Measurements from ENCODE around the gene PROZ. TPM values are rescaled to one million over a fixed set of nuclear protein-coding genes. Genes with fewer than 3 reads are reported as not detected.
A peak's percentile ranks its signal among the peaks of the same experiment; 100 is the strongest.

PROZ gene
- polyA plus RNA-seq, 2 of the 4 experiments (the other 2 are of a cell fraction): not detected

DNA sequence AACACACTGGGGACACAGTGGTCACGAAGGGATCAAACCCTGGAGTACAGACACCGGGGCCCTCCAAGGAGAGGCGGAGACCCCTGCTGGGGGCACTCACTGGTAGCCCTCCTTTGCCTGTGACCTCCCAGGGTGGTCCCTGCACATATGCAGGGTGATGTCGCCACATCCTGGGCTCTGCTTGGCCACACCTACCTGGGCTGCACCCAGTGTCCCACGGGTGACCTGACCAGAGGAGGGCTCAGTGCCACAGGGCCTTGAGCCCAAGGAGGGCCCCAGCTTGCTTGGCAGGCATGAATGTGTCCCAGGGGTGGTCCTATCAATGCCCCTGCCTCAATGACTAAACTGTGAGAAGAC is 45.9 kb downstream of the PROZ start:
- WGBS (ENCODE audit: missing lambda C conversion rate): 54% methylated on average over 2 of the region's 5 CpGs

DNA sequence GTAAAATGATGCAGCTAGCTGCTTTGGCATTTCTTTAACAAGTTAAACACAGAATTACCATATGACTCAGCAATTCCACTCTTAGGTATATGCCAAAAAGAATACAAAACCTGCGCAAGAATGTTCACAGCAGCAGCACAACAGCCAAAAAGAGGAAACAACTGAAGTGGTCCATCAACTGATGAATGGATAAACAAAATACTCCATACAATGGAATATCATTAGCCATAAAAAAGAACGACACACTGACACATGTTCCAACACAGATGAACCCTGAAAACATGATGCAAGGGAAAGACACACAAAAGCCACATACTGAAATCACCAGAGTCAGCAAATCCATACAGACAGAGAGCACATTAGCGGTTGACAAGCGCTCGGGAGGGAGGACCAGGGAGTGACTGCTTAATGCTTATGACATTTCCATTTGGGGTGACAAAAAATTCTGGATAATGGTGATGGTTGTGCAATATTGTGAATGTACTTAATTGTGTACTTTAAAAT is 47.0 kb downstream of the PROZ start:
- H3K4me1 ChIP-seq: peaks cover 26% of the 10 kb centered on the region
- no peak for ATAC-seq
- ChIA-PET CTCF (no interaction called here), POLR2A (no interaction called here)
- H3K4me2 ChIP-seq: peak overlapping the region; percentile 30; the same call in 2 of the 3 replicates
- no peaks in the 10 kb centered on the region for H3K9me3 ChIP-seq
- WGBS (ENCODE audit: missing lambda C conversion rate): 92% methylated on average over 5 of the region's 5 CpGs
- TF ChIP-seq NFE2L2 (conservative IDR thresholded peaks at IDR 0.05; ENCODE audit: low read length) (peak; percentile 22; the same call in 1 of the 2 replicates), ZC3H11A (IDR thresholded peaks at IDR 0.05) (no peak), MAFK (IDR thresholded peaks at IDR 0.05; ENCODE audit: partially characterized antibody) (peak; percentile 69), HDAC2 (IDR thresholded peaks at IDR 0.05) (no peak)
- peak overlapping the region in 1 of 2 experiments; percentile 34; a peak in 2 of 6 replicates for H3K27ac ChIP-seq
- no peak for DNase-seq (ENCODE audit: low read depth in 1 of 2, low spot score in 1 of 2)
- FAIRE-seq: no peak
- H3K4me3 ChIP-seq: no peak overlapping the region

More for the DNA sequence above, 45.9 kb downstream of the PROZ start:
- TF ChIP-seq EHF (CRISPR knock-in tag; IDR thresholded peaks at IDR 0.05) (no peak), MAZ (IDR thresholded peaks at IDR 0.05; ENCODE audit: borderline replicate concordance, low read depth, low read length) (no peak), RAD21 (conservative IDR thresholded peaks at IDR 0.05 in 1 of 2, IDR thresholded peaks at IDR 0.05 in 1 of 2) (no peak), KDM5A (IDR thresholded peaks at IDR 0.05) (no peak), CEBPB (IDR thresholded peaks at IDR 0.05) (no peak), HOXB13 (CRISPR knock-in tag; IDR thresholded peaks at IDR 0.05; ENCODE audit: low read depth) (no peak), EHMT2 (IDR thresholded peaks at IDR 0.05; ENCODE audit: low read depth) (no peak), POLR2AphosphoS2 (conservative IDR thresholded peaks at IDR 0.05; ENCODE audit: low read length) (no peak), CHD2 (IDR thresholded peaks at IDR 0.05; ENCODE audit: low read length, partially characterized antibody) (no peak), GATA3 (IDR thresholded peaks at IDR 0.05; ENCODE audit: borderline replicate concordance) (no peak)
- TF ChIP-seq, protein P1, sequence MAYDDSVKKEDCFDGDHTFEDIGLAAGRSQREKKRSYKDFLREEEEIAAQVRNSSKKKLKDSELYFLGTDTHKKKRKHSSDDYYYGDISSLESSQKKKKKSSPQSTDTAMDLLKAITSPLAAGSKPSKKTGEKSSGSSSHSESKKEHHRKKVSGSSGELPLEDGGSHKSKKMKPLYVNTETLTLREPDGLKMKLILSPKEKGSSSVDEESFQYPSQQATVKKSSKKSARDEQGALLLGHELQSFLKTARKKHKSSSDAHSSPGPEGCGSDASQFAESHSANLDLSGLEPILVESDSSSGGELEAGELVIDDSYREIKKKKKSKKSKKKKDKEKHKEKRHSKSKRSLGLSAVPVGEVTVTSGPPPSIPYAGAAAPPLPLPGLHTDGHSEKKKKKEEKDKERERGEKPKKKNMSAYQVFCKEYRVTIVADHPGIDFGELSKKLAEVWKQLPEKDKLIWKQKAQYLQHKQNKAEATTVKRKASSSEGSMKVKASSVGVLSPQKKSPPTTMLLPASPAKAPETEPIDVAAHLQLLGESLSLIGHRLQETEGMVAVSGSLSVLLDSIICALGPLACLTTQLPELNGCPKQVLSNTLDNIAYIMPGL (CRISPR knock-in tag; IDR thresholded peaks at IDR 0.05; ENCODE audit: borderline replicate concordance): no peak
- TF ChIP-seq, protein P2, sequence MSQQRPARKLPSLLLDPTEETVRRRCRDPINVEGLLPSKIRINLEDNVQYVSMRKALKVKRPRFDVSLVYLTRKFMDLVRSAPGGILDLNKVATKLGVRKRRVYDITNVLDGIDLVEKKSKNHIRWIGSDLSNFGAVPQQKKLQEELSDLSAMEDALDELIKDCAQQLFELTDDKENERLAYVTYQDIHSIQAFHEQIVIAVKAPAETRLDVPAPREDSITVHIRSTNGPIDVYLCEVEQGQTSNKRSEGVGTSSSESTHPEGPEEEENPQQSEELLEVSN (IDR thresholded peaks at IDR 0.05; ENCODE audit: borderline replicate concordance, low read depth): no peak
- TF ChIP-seq, protein P3, sequence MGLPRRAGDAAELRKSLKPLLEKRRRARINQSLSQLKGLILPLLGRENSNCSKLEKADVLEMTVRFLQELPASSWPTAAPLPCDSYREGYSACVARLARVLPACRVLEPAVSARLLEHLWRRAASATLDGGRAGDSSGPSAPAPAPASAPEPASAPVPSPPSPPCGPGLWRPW (IDR thresholded peaks at IDR 0.05): no peak
- TF ChIP-seq, protein P4, sequence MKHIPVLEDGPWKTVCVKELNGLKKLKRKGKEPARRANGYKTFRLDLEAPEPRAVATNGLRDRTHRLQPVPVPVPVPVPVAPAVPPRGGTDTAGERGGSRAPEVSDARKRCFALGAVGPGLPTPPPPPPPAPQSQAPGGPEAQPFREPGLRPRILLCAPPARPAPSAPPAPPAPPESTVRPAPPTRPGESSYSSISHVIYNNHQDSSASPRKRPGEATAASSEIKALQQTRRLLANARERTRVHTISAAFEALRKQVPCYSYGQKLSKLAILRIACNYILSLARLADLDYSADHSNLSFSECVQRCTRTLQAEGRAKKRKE (CRISPR knock-in tag; IDR thresholded peaks at IDR 0.05; ENCODE audit: low read depth): no peak
- no peak for FAIRE-seq
- H3K4me2 ChIP-seq: no peak overlapping the region
- DNase-seq (ENCODE audit: low read depth in 1 of 2, low spot score in 1 of 2): no peak
- POLR2A ChIA-PET: no interaction called here
- no peak overlapping the region for H3K27ac ChIP-seq
- CTCF ChIA-PET: no interaction called here
- no peaks in the 10 kb centered on the region for H3K9me3 ChIP-seq
- ATAC-seq: no peak
- peaks cover 26% of the 10 kb centered on the region for H3K4me1 ChIP-seq
- H3K4me3 ChIP-seq: no peak overlapping the region

DNA sequence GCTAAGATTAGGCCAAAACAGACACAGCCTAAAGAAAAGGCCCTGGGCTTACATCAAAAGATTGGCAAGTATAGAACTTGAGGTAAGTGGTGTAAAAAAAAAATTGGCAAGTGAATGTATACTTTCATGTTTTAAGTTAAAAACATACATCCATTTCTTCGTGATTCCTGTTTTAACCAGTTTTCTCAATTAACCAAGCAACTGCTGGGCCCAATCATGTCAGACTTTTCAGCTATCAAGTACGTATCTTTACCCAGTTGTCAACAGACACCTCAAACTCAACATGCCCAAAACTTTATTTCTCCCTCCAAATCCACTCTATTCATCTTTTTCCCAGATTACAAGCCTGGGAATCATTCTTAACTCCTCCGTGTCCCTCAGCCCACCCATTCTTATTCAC is 49.0 kb downstream of the PROZ start:
- WGBS (ENCODE audit: missing lambda C conversion rate): 44% methylated on average over 3 of the region's 3 CpGs

More for the DNA sequence above, 49.0 kb downstream of the PROZ start:
- H3K27ac ChIP-seq: peak overlapping the region; percentile 100
- DNase-seq (ENCODE audit: low read depth in 1 of 2, low spot score in 1 of 2) (no peak), ATAC-seq (no peak), FAIRE-seq (no peak)
- H3K9me3 ChIP-seq: no peaks in the 10 kb centered on the region
- peaks cover 38% of the 10 kb centered on the region for H3K4me1 ChIP-seq
- no peak for TF ChIP-seq BHLHE40 (IDR thresholded peaks at IDR 0.05; ENCODE audit: low read depth, low read length)
- TF ChIP-seq RAD21 (conservative IDR thresholded peaks at IDR 0.05 in 1 of 2, IDR thresholded peaks at IDR 0.05 in 1 of 2): no peak
- no peak for TF ChIP-seq EHF (CRISPR knock-in tag; IDR thresholded peaks at IDR 0.05)
- TF ChIP-seq CEBPB (IDR thresholded peaks at IDR 0.05): no peak
- TF ChIP-seq KDM1A (IDR thresholded peaks at IDR 0.05; ENCODE audit: low read depth): no peak
- TF ChIP-seq, protein P5, sequence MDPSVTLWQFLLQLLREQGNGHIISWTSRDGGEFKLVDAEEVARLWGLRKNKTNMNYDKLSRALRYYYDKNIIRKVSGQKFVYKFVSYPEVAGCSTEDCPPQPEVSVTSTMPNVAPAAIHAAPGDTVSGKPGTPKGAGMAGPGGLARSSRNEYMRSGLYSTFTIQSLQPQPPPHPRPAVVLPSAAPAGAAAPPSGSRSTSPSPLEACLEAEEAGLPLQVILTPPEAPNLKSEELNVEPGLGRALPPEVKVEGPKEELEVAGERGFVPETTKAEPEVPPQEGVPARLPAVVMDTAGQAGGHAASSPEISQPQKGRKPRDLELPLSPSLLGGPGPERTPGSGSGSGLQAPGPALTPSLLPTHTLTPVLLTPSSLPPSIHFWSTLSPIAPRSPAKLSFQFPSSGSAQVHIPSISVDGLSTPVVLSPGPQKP (IDR thresholded peaks at IDR 0.05; ENCODE audit: low read depth, low read length): no peak
- TF ChIP-seq, protein P6, sequence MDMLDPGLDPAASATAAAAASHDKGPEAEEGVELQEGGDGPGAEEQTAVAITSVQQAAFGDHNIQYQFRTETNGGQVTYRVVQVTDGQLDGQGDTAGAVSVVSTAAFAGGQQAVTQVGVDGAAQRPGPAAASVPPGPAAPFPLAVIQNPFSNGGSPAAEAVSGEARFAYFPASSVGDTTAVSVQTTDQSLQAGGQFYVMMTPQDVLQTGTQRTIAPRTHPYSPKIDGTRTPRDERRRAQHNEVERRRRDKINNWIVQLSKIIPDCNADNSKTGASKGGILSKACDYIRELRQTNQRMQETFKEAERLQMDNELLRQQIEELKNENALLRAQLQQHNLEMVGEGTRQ (IDR thresholded peaks at IDR 0.05): no peak
- TF ChIP-seq RFX5 (IDR thresholded peaks at IDR 0.05): no peak
- peak overlapping the region; percentile 99 for H3K4me3 ChIP-seq
- POLR2A ChIA-PET: interaction anchor here (2.8 kb wide), 1 partner anchor 20 kb away, joined by 18 read pairs; no protein-coding TSS in a partner anchor
- CTCF ChIA-PET: interaction anchor here (0.7 kb wide), 2 partner anchors 82 to 96 kb away, joined by 3 read pairs; no protein-coding TSS in a partner anchor
- H3K4me2 ChIP-seq: peak overlapping the region; percentile 86
